Heart left ventricle (tissue), 16 donors: ENCODE results near the gene SRPRA. TPM values are rescaled to one million over a fixed set of nuclear protein-coding genes. Genes with fewer than 3 reads are reported as not detected.
"Not testable (repeated sequence)": the region's sequence is repeated elsewhere in the genome, so short reads cannot be mapped to it uniquely, and the experiment has no call there.

Experiments used
- ATAC-seq, 4 donors: fragments of 200-7000 bp; cut with Tn5 transposase; one replicate each; pipeline ENCODE4 v1.9.1; 2020 to 2022; ENCODE audit warnings: moderate library complexity in 4 of 4, mild to moderate bottlenecking in 3 of 4, moderate number of reproducible peaks in 1 of 4
- DNase-seq, 5 donors: peaks; one replicate each; pipeline ENCODE4 v3.0.0-alpha.2; 2020
- H3K27ac ChIP-seq, 12 donors: fragments of 200-600 bp; sonication (generic) in 4 of 12; one replicate each; pipeline versions ENCODE4 v1.5.0 to v1.8.0; 2016 to 2022; ENCODE audit warnings: mild to moderate bottlenecking in 2 of 12
- H3K27me3 ChIP-seq, 9 donors: fragments of 200-600 bp; sonication (generic) in 2 of 9; one replicate each; pipeline versions ENCODE4 v1.5.1 to v1.8.0; 2016 to 2022; ENCODE audit warnings: mild to moderate bottlenecking in 3 of 9
- H3K36me3 ChIP-seq, 9 donors: fragments of 200-600 bp; sonication (generic) in 2 of 9; one replicate each; pipeline versions ENCODE4 v1.5.0 to v1.8.0; 2018 to 2022; ENCODE audit warnings: mild to moderate bottlenecking in 2 of 9
- H3K4me1 ChIP-seq, 12 donors: fragments of 200-600 bp; sonication (generic) in 4 of 12; one replicate each; pipeline versions ENCODE4 v1.5.0 to v1.8.0; 2016 to 2022; ENCODE audit warnings: mild to moderate bottlenecking in 3 of 12
- H3K4me3 ChIP-seq, 12 donors: fragments of 200-600 bp; sonication (generic) in 4 of 12; one replicate each; pipeline versions ENCODE4 v1.5.0 to v1.8.0; 2017 to 2022; ENCODE audit warnings: mild to moderate bottlenecking in 9 of 12, moderate library complexity in 4 of 12
- H3K9me3 ChIP-seq, 12 donors: fragments of 200-600 bp; sonication (generic) in 4 of 12; one replicate each; pipeline versions ENCODE4 v1.5.0 to v1.8.0; 2016 to 2022; ENCODE audit warnings: mild to moderate bottlenecking in 1 of 12
- CTCF ChIP-seq, 12 donors: fragments of 200-600 bp; sonication (generic) in 4 of 12; IDR thresholded peaks; one replicate each; pipeline versions ENCODE4 v1.5.0 to v1.8.0; 2018 to 2022; ENCODE audit warnings: antibody characterized with exemption in 12 of 12, mild to moderate bottlenecking in 5 of 12
- POLR2A ChIP-seq, 2 donors: fragments of 450-650 bp; IDR thresholded peaks; one replicate each; pipeline ENCODE4 v1.6.1; 2017; ENCODE audit warnings: antibody characterized with exemption in 2 of 2, mild to moderate bottlenecking in 2 of 2, moderate library complexity in 2 of 2
- WGBS, 4 donors: extraction: QIAGEN DNeasy Blood & Tissue Kit in 2 of 4; methylation state at CpG; one replicate each; pipeline versions ENCODE4 v1.1.5 to v1.1.7; 2013 to 2018; 5-methylcytosine and 5-hydroxymethylcytosine counted together
- intact Hi-C, 10 donors: fragments of 100-400 bp; cut with DNase I; formaldehyde crosslinking; loops; one replicate each; pipeline versions ENCODE4 v1.11.1 to v1.14.2; 2022
- polyA plus RNA-seq, 2 donors: library from polyadenylated mRNA; stranded (reverse); fragments of 200-250 nt; gene quantifications; one replicate each; pipeline ENCODE4 v1.2.3, GENCODE V29; 2013
- total RNA-seq, 9 donors: library from RNA; depleted of rRNA in 2 of 9; stranded (reverse); fragments of >200 nt in 2 of 9; fragmentation: NEBNext Ultra II Directional in 3 of 9; extraction: Animal tissue kit (Norgen Biotek cat#: 25700) in 3 of 9; gene quantifications; one replicate each; pipeline versions ENCODE4 v1.1.0 to v1.2.4, GENCODE V29; 2016 to 2023
- donor health status: ischemic (EF 13 %, LVEDD 7.1; RV severe dilation, severe dysfunction).
- donor health status: healthy with polysubstance abuse.
- donor health status: DM: no; HTN: yes; CAD: no.
- donor health status: DM: no; HTN: no; CAD: no.
- donor health status: ischemic (EF 25% LVEDD 6.9; RV normal size, moderate dysfunction).
- donor health status: ischemic (EF 25% LVEDD 5.7; RV mildly dilated, moderate dysfunction).
- donor health status: healthy.
- donor health status: DM: yes; HTN: yes; CAD: no.
- donor health status: ischemic (EF 35%, LVEDD 5.7; RV mildly dilated, moderate dysfunction).
- donor health status: nonischemic (EF 11% LVEDD 7.7; RV severe dilation, severe dysfunction).
- donor health status: DM: yes; HTN: yes; CAD: no.
- donor health status: PGD.
- donor health status: ischemic (EF 29% LVEDD 5.4; RV normal size, mild dysfunction).
- donor health status: nonischemic (EF 23%, LVEDD 6.1; RV moderate dilation, normal function).

SRPRA gene
- total and polyA plus RNA-seq, 11 donors = 38.4 to 99.3 (median 79.3) TPM

DNA sequence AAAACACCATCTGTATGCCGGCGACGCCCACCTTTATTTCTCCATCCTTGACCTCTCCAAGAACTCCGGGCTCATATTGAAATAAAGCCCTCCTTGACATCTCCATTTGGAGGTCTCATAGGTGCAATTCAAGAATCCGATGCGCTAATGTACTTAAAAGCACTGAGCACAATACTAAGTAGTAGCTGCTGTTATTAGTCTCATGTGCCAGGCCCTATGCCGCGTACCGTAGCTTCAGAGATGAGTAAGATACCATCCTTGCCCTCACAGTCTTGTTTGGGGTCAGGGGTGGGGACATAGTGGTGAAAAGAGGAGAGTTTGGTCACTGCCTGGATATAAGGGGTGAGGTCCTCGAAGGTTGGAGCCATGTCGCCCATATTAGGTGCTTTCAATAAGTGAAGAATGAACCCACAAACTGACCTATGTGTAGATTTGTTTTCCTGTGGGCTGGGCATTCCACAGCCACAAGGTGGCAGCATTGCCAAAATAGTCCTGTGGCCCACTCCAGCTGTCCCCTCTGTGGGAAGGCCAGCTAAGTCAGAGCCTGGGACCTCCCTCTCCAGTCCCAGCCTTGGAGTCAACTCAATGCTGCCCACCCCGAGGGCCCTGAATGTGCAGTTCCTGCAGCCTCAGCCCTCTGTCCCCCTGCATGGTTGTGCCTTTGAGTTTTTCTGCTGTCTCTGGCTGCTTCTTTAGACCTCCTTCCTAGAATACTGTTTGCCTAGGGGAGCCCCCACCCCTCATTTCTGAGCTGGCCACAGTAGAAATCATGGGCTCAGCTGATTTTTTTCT, 41.7 kb upstream of the SRPRA start:
- WGBS, 4 donors = 59 to 70% (median 67%) methylated on average over 12 of the region's 12 CpGs
- ATAC-seq (peak; percentile 84 to 95 (median 94)), DNase-seq (peak; percentile 78 to 89 (median 81))
- peak overlapping the region in 3 of 12 donors; percentile 7 to 16 (median 11) for H3K27ac ChIP-seq
- no peak overlapping the region for H3K4me3 ChIP-seq
- TF ChIP-seq CTCF (IDR thresholded peaks at IDR 0.05) = peak; percentile 84 to 95 (median 89)
- TF ChIP-seq POLR2A (IDR thresholded peaks at IDR 0.05) = no peak
- H3K27me3 ChIP-seq = no peaks in the 10 kb centered on the region
- peaks cover 0 to 27% (median 7%) of the 10 kb centered on the region in 12 donors for H3K4me1 ChIP-seq
- intact Hi-C loops = loop anchor here (1.0 to 10.0 kb wide), 19 partner anchors 37 to 1034 kb away; partner anchors contain the start of gene ST3GAL4 (in 1 of the 10)
- no peaks in the 10 kb centered on the region for H3K9me3 ChIP-seq
- H3K36me3 ChIP-seq = peaks cover 0 to 50% (median 29%) of the 10 kb centered on the region in 9 donors

DNA sequence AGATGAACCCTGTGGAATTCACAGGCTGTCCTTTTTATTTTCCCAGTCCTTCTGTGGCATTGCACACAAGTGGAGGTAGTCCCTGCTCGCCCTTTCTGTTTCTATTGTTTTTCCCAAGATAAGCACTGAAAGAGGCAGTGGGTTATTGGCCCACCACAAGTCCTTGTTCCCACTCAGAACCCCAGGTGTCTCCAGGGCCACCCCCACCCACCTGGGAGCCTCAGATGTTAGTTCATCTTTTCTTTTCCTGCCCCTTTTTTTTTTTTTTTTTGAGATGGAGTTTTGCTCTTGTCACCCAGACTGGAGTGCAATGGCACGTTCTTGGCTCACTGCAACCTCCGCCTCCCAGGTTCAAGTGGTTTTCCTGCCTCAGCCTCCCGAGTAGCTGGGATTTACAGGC, 40.1 kb upstream of the SRPRA start:
- 86 to 94% (median 91%) methylated on average over 4 of the region's 4 CpGs for WGBS, 4 donors
- H3K4me3 ChIP-seq, DNase-seq, ATAC-seq, H3K27me3 ChIP-seq, H3K9me3 ChIP-seq, H3K27ac ChIP-seq: not testable (repeated sequence)
- H3K36me3 ChIP-seq = peaks cover 0 to 39% (median 21%) of the 10 kb centered on the region in 9 donors
- intact Hi-C loops = loop anchor here in 3 of 10 donors (2.0 to 10.0 kb wide), 3 partner anchors 172 to 1036 kb away; no protein-coding TSS in a partner anchor
- H3K4me1 ChIP-seq = peaks cover 0 to 32% (median 14%) of the 10 kb centered on the region in 12 donors

DNA sequence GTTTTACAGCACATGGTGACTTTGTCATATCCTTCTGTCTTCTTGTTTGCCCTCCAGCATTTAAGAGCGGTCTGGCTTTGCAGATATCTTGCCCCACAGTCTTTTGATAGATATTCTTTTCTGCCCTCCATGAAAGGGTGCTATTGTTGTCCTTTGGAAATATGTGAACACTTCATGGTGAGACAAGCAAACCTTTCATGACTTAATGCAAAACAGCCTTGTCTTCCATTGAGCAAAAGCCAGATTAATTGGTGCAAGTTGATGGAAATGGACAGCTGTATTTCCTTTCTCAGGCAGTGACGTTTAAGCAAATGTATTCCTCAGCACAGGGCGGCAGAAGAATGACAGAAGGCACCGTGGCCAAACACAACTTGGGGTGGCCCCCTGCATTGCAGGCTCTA, 39.6 kb upstream of the SRPRA start:
- no peak overlapping the region for H3K27ac ChIP-seq
- no peaks in the 10 kb centered on the region for H3K9me3 ChIP-seq
- H3K27me3 ChIP-seq = no peaks in the 10 kb centered on the region
- no peak for ATAC-seq
- peaks cover 0 to 36% (median 20%) of the 10 kb centered on the region in 9 donors for H3K36me3 ChIP-seq
- 55 to 68% (median 61%) methylated on average over 4 of the region's 4 CpGs for WGBS, 4 donors
- H3K4me3 ChIP-seq = no peak overlapping the region
- TF ChIP-seq CTCF (IDR thresholded peaks at IDR 0.05) = no peak
- TF ChIP-seq POLR2A (IDR thresholded peaks at IDR 0.05) = no peak
- peaks cover 0 to 32% (median 15%) of the 10 kb centered on the region in 12 donors for H3K4me1 ChIP-seq
- no peak for DNase-seq
- intact Hi-C loops = loop anchor here in 3 of 10 donors (2.0 to 10.0 kb wide), 3 partner anchors 173 to 1037 kb away; no protein-coding TSS in a partner anchor

DNA sequence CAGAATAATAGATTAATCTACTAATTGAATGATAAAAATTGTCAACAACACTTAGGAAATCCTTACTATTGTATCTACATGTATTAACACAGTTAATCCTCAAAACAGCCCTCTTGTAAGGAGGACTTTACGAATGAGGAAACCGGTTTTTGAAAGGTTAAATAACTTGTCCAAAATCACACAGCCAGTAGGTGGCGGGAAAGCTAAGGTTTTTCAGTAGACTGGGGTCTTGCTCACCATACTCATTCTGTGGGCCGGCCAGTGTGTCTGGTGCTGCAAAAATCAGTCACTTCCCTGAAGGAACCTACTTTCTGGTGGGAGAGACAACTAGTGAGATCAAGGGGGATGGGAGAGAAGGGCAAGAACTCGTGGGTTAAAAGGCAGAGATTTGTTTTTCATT, 39.0 kb upstream of the SRPRA start:
- Histone ChIP-seq H3K27me3 (no peaks in the 10 kb centered on the region), H3K4me3 (no peak overlapping the region), H3K4me1 (peaks cover 0 to 37% (median 15%) of the 10 kb centered on the region in 12 donors), H3K36me3 (peaks cover 0 to 36% (median 16%) of the 10 kb centered on the region in 9 donors), H3K27ac (no peak overlapping the region), H3K9me3 (no peaks in the 10 kb centered on the region)
- TF ChIP-seq POLR2A (IDR thresholded peaks at IDR 0.05) (no peak), CTCF (IDR thresholded peaks at IDR 0.05) (peak in 7 of 12 donors; percentile 12 to 45 (median 37))
- ATAC-seq (no peak), DNase-seq (no peak)
- 39 to 44% (median 41%) methylated on average over 5 of the region's 5 CpGs for WGBS, 4 donors
- intact Hi-C loops = loop anchor here in 3 of 10 donors (2.0 to 10.0 kb wide), 3 partner anchors 173 to 1037 kb away; no protein-coding TSS in a partner anchor
